ENCODE measurements around the gene NCR3LG1. TPM values are rescaled to one million over a fixed set of nuclear protein-coding genes. Genes with fewer than 3 reads are reported as not detected.

NCR3LG1 gene
- total and polyA plus RNA-seq, 2 experiments from 2014 or later: 0.83 to 1.3 TPM

- Histone ChIP-seq H3K27me3 (replicated peaks; ENCODE audit: insufficient read depth) (peaks cover 10% of the 10 kb centered on the region; the same call in 1 of the 2 replicates), H3K9me3 (ENCODE audit: low read depth) (no peaks in the 10 kb centered on the region), H3K9ac (no peak overlapping the region), H3F3A (ENCODE audit: insufficient read depth) (no peaks in the 10 kb centered on the region), H3K4me1 (ENCODE audit: insufficient read depth) (no peaks in the 10 kb centered on the region), H3K4me2 (ENCODE audit: unreplicated experiment) (no peak overlapping the region), H3K36me3 (ENCODE audit: low read depth) (no peaks in the 10 kb centered on the region), H3K9me2 (ENCODE audit: insufficient read depth) (no peaks in the 10 kb centered on the region), H3K4me3 (no peak overlapping the region), H2AFZ (no peak overlapping the region), H3K79me2 (ENCODE audit: insufficient read depth) (no peaks in the 10 kb centered on the region), H3K27ac (no peak overlapping the region), H4K20me1 (ENCODE audit: insufficient read depth) (no peaks in the 10 kb centered on the region)
- TF ChIP-seq EZH2phosphoT487 (IDR thresholded peaks at IDR 0.05; ENCODE audit: insufficient read depth, low read depth) (no peak), EZH2 (IDR thresholded peaks at IDR 0.05; ENCODE audit: insufficient read depth, poor library complexity, severe bottlenecking) (no peak)
- in situ Hi-C loops (cut with MboI): no loop called here
- 53 to 58% methylated on average over 8 of the region's 8 CpGs for WGBS, 2 experiments (ENCODE audit: low coverage in 1 of 2, low lambda C conversion rate in 2 of 2, missing lambda C conversion rate in 2 of 2)
- DNase-seq: no peak
Observed at GRCh38 chr11:17414317-17414737, 62.7 kb downstream of the NCR3LG1 start.

GRCh38 chr11:17414992-17415391 is 63.4 kb downstream of the NCR3LG1 start:
- no peaks in the 10 kb centered on the region for H3K9me2 ChIP-seq (ENCODE audit: insufficient read depth)
- H3K4me2 ChIP-seq (ENCODE audit: unreplicated experiment): no peak overlapping the region
- H3K4me3 ChIP-seq: no peak overlapping the region
- DNase-seq: no peak
- H2AFZ ChIP-seq: no peak overlapping the region
- H3K36me3 ChIP-seq (ENCODE audit: low read depth): no peaks in the 10 kb centered on the region
- H3K27me3 ChIP-seq (replicated peaks; ENCODE audit: insufficient read depth): peaks cover 16% of the 10 kb centered on the region; the same call in 1 of the 2 replicates
- H3K79me2 ChIP-seq (ENCODE audit: insufficient read depth): no peaks in the 10 kb centered on the region
- H3F3A ChIP-seq (ENCODE audit: insufficient read depth): no peaks in the 10 kb centered on the region
- H3K9ac ChIP-seq: no peak overlapping the region
- TF ChIP-seq EZH2 (IDR thresholded peaks at IDR 0.05; ENCODE audit: insufficient read depth, poor library complexity, severe bottlenecking) (no peak), EZH2phosphoT487 (IDR thresholded peaks at IDR 0.05; ENCODE audit: insufficient read depth, low read depth) (no peak)
- no peaks in the 10 kb centered on the region for H3K9me3 ChIP-seq (ENCODE audit: low read depth)
- in situ Hi-C loops (cut with MboI): no loop called here
- WGBS, 2 experiments (ENCODE audit: low coverage in 1 of 2, low lambda C conversion rate in 2 of 2, missing lambda C conversion rate in 2 of 2): 53 to 63% methylated on average over 4 to 5 of the region's 5 CpGs
- no peaks in the 10 kb centered on the region for H3K4me1 ChIP-seq (ENCODE audit: insufficient read depth)
- no peaks in the 10 kb centered on the region for H4K20me1 ChIP-seq (ENCODE audit: insufficient read depth)
- H3K27ac ChIP-seq: no peak overlapping the region

GRCh38 chr11:17415523-17416104 is 64.0 kb downstream of the NCR3LG1 start:
- H3K79me2 ChIP-seq (ENCODE audit: insufficient read depth): no peaks in the 10 kb centered on the region
- H3K27ac ChIP-seq: no peak overlapping the region
- H3K36me3 ChIP-seq (ENCODE audit: low read depth): no peaks in the 10 kb centered on the region
- no peaks in the 10 kb centered on the region for H3K9me2 ChIP-seq (ENCODE audit: insufficient read depth)
- no peak for DNase-seq
- no peak overlapping the region for H3K4me2 ChIP-seq (ENCODE audit: unreplicated experiment)
- H3K4me1 ChIP-seq (ENCODE audit: insufficient read depth): no peaks in the 10 kb centered on the region
- H2AFZ ChIP-seq: no peak overlapping the region
- no peak overlapping the region for H3K9ac ChIP-seq
- H3K27me3 ChIP-seq (replicated peaks; ENCODE audit: insufficient read depth): peaks cover 16% of the 10 kb centered on the region; the same call in 1 of the 2 replicates
- TF ChIP-seq EZH2phosphoT487 (IDR thresholded peaks at IDR 0.05; ENCODE audit: insufficient read depth, low read depth) (no peak), EZH2 (IDR thresholded peaks at IDR 0.05; ENCODE audit: insufficient read depth, poor library complexity, severe bottlenecking) (no peak)
- WGBS, 2 experiments (ENCODE audit: low coverage in 1 of 2, low lambda C conversion rate in 2 of 2, missing lambda C conversion rate in 2 of 2): 4 to 18% methylated on average over 6 of the region's 6 CpGs
- H3K9me3 ChIP-seq (ENCODE audit: low read depth): no peaks in the 10 kb centered on the region
- in situ Hi-C loops (cut with MboI): no loop called here
- H3K4me3 ChIP-seq: no peak overlapping the region
- no peaks in the 10 kb centered on the region for H4K20me1 ChIP-seq (ENCODE audit: insufficient read depth)
- no peaks in the 10 kb centered on the region for H3F3A ChIP-seq (ENCODE audit: insufficient read depth)

GRCh38 chr11:17416492-17416891 is 64.9 kb downstream of the NCR3LG1 start:
- in situ Hi-C loops (cut with MboI): no loop called here
- no peak overlapping the region for H2AFZ ChIP-seq
- no peak overlapping the region for H3K4me3 ChIP-seq
- DNase-seq: no peak
- H3K9me3 ChIP-seq (ENCODE audit: low read depth): no peaks in the 10 kb centered on the region
- no peaks in the 10 kb centered on the region for H3K9me2 ChIP-seq (ENCODE audit: insufficient read depth)
- WGBS, 2 experiments (ENCODE audit: low coverage in 1 of 2, low lambda C conversion rate in 2 of 2, missing lambda C conversion rate in 2 of 2): 20 to 22% methylated on average over 2 of the region's 2 CpGs
- no peak overlapping the region for H3K9ac ChIP-seq
- no peaks in the 10 kb centered on the region for H3F3A ChIP-seq (ENCODE audit: insufficient read depth)
- H3K27me3 ChIP-seq (replicated peaks; ENCODE audit: insufficient read depth): peaks cover 16% of the 10 kb centered on the region; the same call in 1 of the 2 replicates
- no peak overlapping the region for H3K27ac ChIP-seq
- no peak for TF ChIP-seq EZH2phosphoT487 (IDR thresholded peaks at IDR 0.05; ENCODE audit: insufficient read depth, low read depth)
- TF ChIP-seq EZH2 (IDR thresholded peaks at IDR 0.05; ENCODE audit: insufficient read depth, poor library complexity, severe bottlenecking): no peak
- no peaks in the 10 kb centered on the region for H3K4me1 ChIP-seq (ENCODE audit: insufficient read depth)
- no peak overlapping the region for H3K4me2 ChIP-seq (ENCODE audit: unreplicated experiment)
- no peaks in the 10 kb centered on the region for H3K79me2 ChIP-seq (ENCODE audit: insufficient read depth)
- no peaks in the 10 kb centered on the region for H3K36me3 ChIP-seq (ENCODE audit: low read depth)
- H4K20me1 ChIP-seq (ENCODE audit: insufficient read depth): no peaks in the 10 kb centered on the region

Data from GM23248 (cell line).